Measurements from ENCODE around the gene HEXB. TPM values are rescaled to one million over a fixed set of nuclear protein-coding genes. Genes with fewer than 3 reads are reported as not detected.
"Not testable (repeated sequence)": the region's sequence is repeated elsewhere in the genome, so short reads cannot be mapped to it uniquely, and the experiment has no call there.

The HEXB gene
- total and polyA plus RNA-seq, 3 donors from 2014 or later = 44.6 to 82.5 (median 59.5) TPM

- no peak overlapping the region for H3K27ac ChIP-seq
- H3K4me3 ChIP-seq = no peak overlapping the region
- WGBS, 2 donors = 65 to 83% methylated on average over 1 of the region's 1 CpG
- intact Hi-C loops (cut with DNase I; ENCODE audit: low total_unique reads) = no loop called here
- TF ChIP-seq, protein P1, sequence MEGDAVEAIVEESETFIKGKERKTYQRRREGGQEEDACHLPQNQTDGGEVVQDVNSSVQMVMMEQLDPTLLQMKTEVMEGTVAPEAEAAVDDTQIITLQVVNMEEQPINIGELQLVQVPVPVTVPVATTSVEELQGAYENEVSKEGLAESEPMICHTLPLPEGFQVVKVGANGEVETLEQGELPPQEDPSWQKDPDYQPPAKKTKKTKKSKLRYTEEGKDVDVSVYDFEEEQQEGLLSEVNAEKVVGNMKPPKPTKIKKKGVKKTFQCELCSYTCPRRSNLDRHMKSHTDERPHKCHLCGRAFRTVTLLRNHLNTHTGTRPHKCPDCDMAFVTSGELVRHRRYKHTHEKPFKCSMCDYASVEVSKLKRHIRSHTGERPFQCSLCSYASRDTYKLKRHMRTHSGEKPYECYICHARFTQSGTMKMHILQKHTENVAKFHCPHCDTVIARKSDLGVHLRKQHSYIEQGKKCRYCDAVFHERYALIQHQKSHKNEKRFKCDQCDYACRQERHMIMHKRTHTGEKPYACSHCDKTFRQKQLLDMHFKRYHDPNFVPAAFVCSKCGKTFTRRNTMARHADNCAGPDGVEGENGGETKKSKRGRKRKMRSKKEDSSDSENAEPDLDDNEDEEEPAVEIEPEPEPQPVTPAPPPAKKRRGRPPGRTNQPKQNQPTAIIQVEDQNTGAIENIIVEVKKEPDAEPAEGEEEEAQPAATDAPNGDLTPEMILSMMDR (IDR thresholded peaks at IDR 0.05) = no peak
- TF ChIP-seq POLR2A (IDR thresholded peaks at IDR 0.05) = no peak
- H3K36me3 ChIP-seq (ENCODE audit: low read depth, missing control alignments) = no peaks in the 10 kb centered on the region
- H3K9me3 ChIP-seq = no peaks in the 10 kb centered on the region
- H3K4me1 ChIP-seq = no peaks in the 10 kb centered on the region
- no peak for DNase-seq
- H3K27me3 ChIP-seq = no peaks in the 10 kb centered on the region
Measured at GRCh38 chr5:74717596-74717995, 32.6 kb downstream of the HEXB start.

DNA sequence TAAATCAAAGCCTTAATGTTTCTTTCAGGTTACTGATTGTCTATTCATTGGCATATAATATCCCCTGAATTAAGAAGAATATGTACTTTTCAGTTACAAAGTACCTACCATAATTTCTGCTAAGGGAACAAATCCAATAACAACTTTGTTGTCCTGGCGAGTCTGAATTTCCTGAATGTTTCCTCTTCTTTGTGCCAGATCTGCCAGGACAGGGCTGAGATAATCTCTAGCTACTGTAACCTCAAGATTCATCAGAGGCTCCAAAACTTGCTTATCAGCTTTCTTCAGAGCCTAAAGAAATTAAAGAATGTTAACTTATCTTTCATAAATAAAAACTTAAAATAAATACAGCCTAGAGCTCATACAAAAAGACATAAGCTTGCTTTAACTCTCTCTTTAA is 37.2 kb downstream of the HEXB start:
- WGBS, 2 donors = 42 to 46% methylated on average over 1 of the region's 1 CpG
- intact Hi-C loops (cut with DNase I; ENCODE audit: low total_unique reads) = no loop called here
- Histone ChIP-seq H3K9me3 (no peaks in the 10 kb centered on the region), H3K27ac (no peak overlapping the region), H3K4me3 (no peak overlapping the region), H3K27me3 (no peaks in the 10 kb centered on the region), H3K4me1 (no peaks in the 10 kb centered on the region), H3K36me3 (ENCODE audit: low read depth, missing control alignments) (no peaks in the 10 kb centered on the region)
- TF ChIP-seq, protein P1 (IDR thresholded peaks at IDR 0.05) = no peak
- TF ChIP-seq POLR2A (IDR thresholded peaks at IDR 0.05) = no peak
- DNase-seq = no peak

- DNase-seq = no peak
- Histone ChIP-seq H3K9me3 (no peaks in the 10 kb centered on the region), H3K27ac (no peak overlapping the region), H3K36me3 (ENCODE audit: low read depth, missing control alignments) (no peaks in the 10 kb centered on the region), H3K27me3 (no peaks in the 10 kb centered on the region), H3K4me1 (no peaks in the 10 kb centered on the region), H3K4me3 (no peak overlapping the region)
- WGBS, 2 donors = 86 to 96% methylated on average over 1 of the region's 1 CpG
- TF ChIP-seq, protein P1 (IDR thresholded peaks at IDR 0.05) = no peak
- no peak for TF ChIP-seq POLR2A (IDR thresholded peaks at IDR 0.05)
- intact Hi-C loops (cut with DNase I; ENCODE audit: low total_unique reads) = no loop called here
Measured at GRCh38 chr5:74725331-74725730, 40.3 kb downstream of the HEXB start.

- 81 to 84% methylated on average over 6 of the region's 6 CpGs for WGBS, 2 donors
- intact Hi-C loops (cut with DNase I; ENCODE audit: low total_unique reads) = no loop called here
- H3K27me3 ChIP-seq = no peaks in the 10 kb centered on the region
- H3K36me3 ChIP-seq (ENCODE audit: low read depth, missing control alignments) = no peaks in the 10 kb centered on the region
- no peak for TF ChIP-seq POLR2A (IDR thresholded peaks at IDR 0.05)
- TF ChIP-seq, protein P1 (IDR thresholded peaks at IDR 0.05) = no peak
- H3K4me1 ChIP-seq = no peaks in the 10 kb centered on the region
- no peak overlapping the region for H3K27ac ChIP-seq
- H3K9me3 ChIP-seq = no peaks in the 10 kb centered on the region
- no peak overlapping the region for H3K4me3 ChIP-seq
- no peak for DNase-seq
Measured at GRCh38 chr5:74736759-74737158, 51.7 kb downstream of the HEXB start.

GRCh38 chr5:74738406-74738805 is 53.4 kb downstream of the HEXB start:
- Histone ChIP-seq H3K27me3 (no peaks in the 10 kb centered on the region), H3K9me3 (no peaks in the 10 kb centered on the region), H3K27ac (no peak overlapping the region), H3K4me3 (no peak overlapping the region), H3K36me3 (ENCODE audit: low read depth, missing control alignments) (no peaks in the 10 kb centered on the region), H3K4me1 (no peaks in the 10 kb centered on the region)
- WGBS, 2 donors = 94 to 97% methylated on average over 4 of the region's 4 CpGs
- DNase-seq = no peak
- intact Hi-C loops (cut with DNase I; ENCODE audit: low total_unique reads) = no loop called here
- TF ChIP-seq, protein P1 (IDR thresholded peaks at IDR 0.05) = no peak
- TF ChIP-seq POLR2A (IDR thresholded peaks at IDR 0.05) = no peak

DNA sequence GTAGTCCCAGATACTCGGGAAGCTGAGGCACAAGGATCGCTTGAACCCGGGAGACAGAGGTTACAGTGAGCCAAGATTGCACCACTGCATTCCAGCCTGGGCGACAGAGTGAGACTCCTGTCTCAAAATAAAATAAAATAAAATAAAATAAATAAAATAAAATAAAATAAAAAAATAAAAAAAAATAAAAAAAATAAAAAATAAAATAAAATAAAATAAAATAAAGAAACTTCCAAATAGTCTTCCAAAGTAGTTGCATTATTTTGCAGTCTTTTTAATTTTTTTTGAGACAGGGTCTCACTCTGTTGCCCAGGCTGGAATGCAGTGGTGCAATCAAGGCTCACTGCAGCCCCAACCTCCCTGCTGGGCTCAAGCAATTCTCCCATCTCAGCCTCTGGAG is 63.7 kb downstream of the HEXB start:
- H3K4me3 ChIP-seq; H3K27me3 ChIP-seq; H3K36me3 ChIP-seq (ENCODE audit: low read depth, missing control alignments); intact Hi-C loops (cut with DNase I; ENCODE audit: low total_unique reads); DNase-seq; H3K9me3 ChIP-seq; H3K27ac ChIP-seq; H3K4me1 ChIP-seq: not testable (repeated sequence)
- WGBS, 2 donors = 93 to 98% methylated on average over 4 of the region's 4 CpGs
